Esophagus squamous epithelium (tissue), 4 donors: ENCODE data around the gene RPEL1.

Experiments used
- CTCF ChIP-seq, 6 experiments: fragments of 450-650 bp in 4 of 6; fragments of 200-600 bp in 2 of 6; sonication (generic) in 2 of 6; IDR thresholded peaks; one replicate each; pipeline ENCODE4 v1.5.1; 2016 to 2019; ENCODE audit warnings: antibody characterized with exemption in 6 of 6, mild to moderate bottlenecking in 4 of 6, moderate library complexity in 4 of 6
- POLR2A ChIP-seq, 4 donors: fragments of 450-650 bp; IDR thresholded peaks; one replicate each; pipeline ENCODE4 v1.6.1; 2017; ENCODE audit warnings: antibody characterized with exemption in 4 of 4, mild to moderate bottlenecking in 4 of 4, moderate library complexity in 3 of 4

- TF ChIP-seq CTCF (IDR thresholded peaks at IDR 0.05) (no peak), POLR2A (IDR thresholded peaks at IDR 0.05) (no peak)
Measured at GRCh38 chr10:103273041-103273441, 27.4 kb downstream of the RPEL1 start.
